Osteoblast (primary cell): ENCODE measurements around the gene FARSB. TPM values are rescaled to one million over a fixed set of nuclear protein-coding genes. Genes with fewer than 3 reads are reported as not detected.

ENCODE experiments used
- DNase-seq: peaks from one replicate; pipeline ENCODE4 v3.0.0; 2011; ENCODE audit warnings: low spot score, mixed read lengths; ENCODE audit not compliant: insufficient read length; ENCODE audit errors: missing footprints
- H2AFZ ChIP-seq: 2 replicates; pipeline ENCODE4 v1.6.0; 2011; ENCODE audit warnings: mild to moderate bottlenecking, low read length
- H3K27ac ChIP-seq: 2 replicates; pipeline ENCODE4 v1.5.1; 2011; ENCODE audit warnings: mild to moderate bottlenecking, low read depth, low read length, moderate library complexity
- H3K27me3 ChIP-seq: 2 replicates; pipeline ENCODE4 v1.6.0; 2012; ENCODE audit warnings: mild to moderate bottlenecking, control low read depth, inconsistent platforms, low read length, moderate library complexity; ENCODE audit not compliant: insufficient read depth
- H3K36me3 ChIP-seq: 2 replicates; pipeline ENCODE4 v1.5.1; 2011; ENCODE audit warnings: mild to moderate bottlenecking, low read length, control low read depth, moderate library complexity; ENCODE audit not compliant: insufficient read depth
- H3K4me1 ChIP-seq: 2 replicates; pipeline ENCODE4 v1.5.1; 2011; ENCODE audit warnings: mild to moderate bottlenecking, low read length, control low read depth, moderate library complexity; ENCODE audit not compliant: insufficient read depth
- H3K4me2 ChIP-seq: 2 replicates; pipeline ENCODE4 v1.6.0; 2011; ENCODE audit warnings: mild to moderate bottlenecking, low read length; ENCODE audit not compliant: insufficient read depth
- H3K4me3 ChIP-seq: fragments of 200-600 bp; sonication (generic); 3 replicates; pipeline ENCODE4 v1.5.1; 2012; ENCODE audit warnings: mild to moderate bottlenecking, low read length, inconsistent platforms; ENCODE audit not compliant: insufficient read depth
- H3K79me2 ChIP-seq: 2 replicates; pipeline ENCODE4 v1.6.0; 2012; ENCODE audit warnings: mild to moderate bottlenecking, low read length, control low read depth, inconsistent platforms; ENCODE audit not compliant: insufficient read depth
- H3K9me3 ChIP-seq: 2 replicates; pipeline ENCODE4 v1.5.1; 2011; ENCODE audit warnings: low read depth, low read length, control low read depth
- H4K20me1 ChIP-seq: 2 replicates; pipeline ENCODE4 v1.6.0; 2012; ENCODE audit warnings: mild to moderate bottlenecking, low read length, control low read depth; ENCODE audit not compliant: insufficient read depth
- total RNA-seq: library from RNA; depleted of rRNA; stranded (reverse); fragments of >200 nt; gene quantifications from 2 replicates; pipeline ENCODE4 v1.2.3, GENCODE V29; 2012
- TF ChIP-seq, protein P1 (sequence below): IDR thresholded peaks from 2 replicates; pipeline ENCODE4 v1.5.1; 2011; ENCODE audit warnings: mild to moderate bottlenecking, low read depth, low read length, moderate library complexity; ENCODE audit errors: extremely low read depth

Gene FARSB
- total RNA-seq, 1 donor: 15.2 TPM

DNA sequence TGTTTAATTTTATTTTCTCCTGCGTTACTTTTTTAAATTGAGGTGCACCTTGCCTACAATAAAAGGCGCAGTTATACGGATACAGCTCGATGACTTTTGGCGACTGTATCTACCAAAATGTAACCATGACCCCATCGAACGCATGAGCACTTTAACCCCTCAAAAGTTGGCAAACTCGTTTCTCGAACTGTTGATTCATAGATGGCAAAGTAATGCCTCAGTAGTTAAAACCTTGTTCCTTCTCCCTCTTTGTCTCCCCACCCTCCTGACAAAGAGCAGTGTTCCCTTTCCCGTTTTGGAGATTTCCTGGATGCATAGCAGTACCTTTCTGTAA lies 16.1 kb upstream of the FARSB start:
- Histone ChIP-seq H3K9me3 (no peaks in the 10 kb centered on the region), H2AFZ (peak overlapping the region; percentile 80), H3K4me3 (peak overlapping the region; percentile 66), H3K36me3 (no peaks in the 10 kb centered on the region), H3K4me1 (peaks cover 7% of the 10 kb centered on the region), H3K79me2 (no peaks in the 10 kb centered on the region), H3K4me2 (peak overlapping the region; percentile 83), H3K27ac (no peak overlapping the region), H3K27me3 (peaks cover 8% of the 10 kb centered on the region), H4K20me1 (no peaks in the 10 kb centered on the region)
- TF ChIP-seq, protein P1, sequence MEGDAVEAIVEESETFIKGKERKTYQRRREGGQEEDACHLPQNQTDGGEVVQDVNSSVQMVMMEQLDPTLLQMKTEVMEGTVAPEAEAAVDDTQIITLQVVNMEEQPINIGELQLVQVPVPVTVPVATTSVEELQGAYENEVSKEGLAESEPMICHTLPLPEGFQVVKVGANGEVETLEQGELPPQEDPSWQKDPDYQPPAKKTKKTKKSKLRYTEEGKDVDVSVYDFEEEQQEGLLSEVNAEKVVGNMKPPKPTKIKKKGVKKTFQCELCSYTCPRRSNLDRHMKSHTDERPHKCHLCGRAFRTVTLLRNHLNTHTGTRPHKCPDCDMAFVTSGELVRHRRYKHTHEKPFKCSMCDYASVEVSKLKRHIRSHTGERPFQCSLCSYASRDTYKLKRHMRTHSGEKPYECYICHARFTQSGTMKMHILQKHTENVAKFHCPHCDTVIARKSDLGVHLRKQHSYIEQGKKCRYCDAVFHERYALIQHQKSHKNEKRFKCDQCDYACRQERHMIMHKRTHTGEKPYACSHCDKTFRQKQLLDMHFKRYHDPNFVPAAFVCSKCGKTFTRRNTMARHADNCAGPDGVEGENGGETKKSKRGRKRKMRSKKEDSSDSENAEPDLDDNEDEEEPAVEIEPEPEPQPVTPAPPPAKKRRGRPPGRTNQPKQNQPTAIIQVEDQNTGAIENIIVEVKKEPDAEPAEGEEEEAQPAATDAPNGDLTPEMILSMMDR: no peak
- DNase-seq: no peak

DNA sequence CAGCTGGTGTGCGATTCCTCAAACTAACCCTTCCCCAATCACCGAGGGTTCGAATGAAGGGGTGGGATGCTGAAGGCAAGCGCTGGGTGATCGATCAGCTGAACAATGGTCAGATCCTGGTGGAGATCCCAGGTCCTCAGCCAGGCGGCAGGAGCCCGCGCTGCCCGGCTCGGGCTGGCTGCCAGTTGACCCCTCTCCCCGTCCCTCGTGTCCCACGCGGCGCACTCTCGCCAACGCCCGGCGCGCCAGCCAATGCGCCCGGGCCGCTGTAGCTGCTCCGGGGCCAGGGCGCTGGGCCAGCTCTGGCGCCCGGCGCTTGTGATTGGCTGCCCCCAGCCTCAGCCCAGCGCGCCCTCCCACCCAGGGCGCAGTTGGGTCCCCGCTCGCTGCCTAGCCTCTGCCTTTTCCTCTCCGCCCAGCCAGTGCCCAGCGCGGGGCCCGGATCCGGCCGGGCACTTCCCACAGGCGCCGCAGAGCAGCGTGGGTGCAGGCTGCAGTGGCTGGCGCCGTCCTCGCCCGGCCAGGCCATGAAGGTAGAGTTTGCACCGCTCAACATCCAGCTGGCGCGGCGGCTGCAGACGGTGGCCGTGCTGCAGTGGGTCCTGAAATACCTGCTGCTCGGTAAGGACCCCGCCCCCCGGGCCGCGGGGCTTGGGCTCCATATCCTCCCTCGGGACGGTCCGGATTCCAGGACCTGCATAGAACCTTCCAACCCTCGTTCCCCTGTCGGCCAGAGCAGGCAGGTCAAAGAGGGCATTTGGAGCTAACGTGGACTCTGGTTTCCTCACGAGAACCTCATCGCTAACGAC lies 15.6 kb upstream of the FARSB start, which contains the start of gene MOGAT1:
TSS of gene MOGAT1 (plus strand) at position 400 of the 809 bp plus-strand sequence. CDS start at position 528, 128 bp downstream.
- no peaks in the 10 kb centered on the region for H3K79me2 ChIP-seq
- H3K4me3 ChIP-seq: peak within 1 kb of the TSS; percentile 66
- H3K4me1 ChIP-seq: peaks cover 7% of the 10 kb centered on the region
- H4K20me1 ChIP-seq: no peaks in the 10 kb centered on the region
- TF ChIP-seq, protein P1: peak; percentile 5
- H3K36me3 ChIP-seq: no peaks in the 10 kb centered on the region
- peak within 1 kb of the TSS; percentile 83 for H3K4me2 ChIP-seq
- peaks cover 10% of the 10 kb centered on the region for H3K27me3 ChIP-seq
- peak within 1 kb of the TSS; percentile 80 for H2AFZ ChIP-seq
- no peak within 1 kb of the TSS for H3K27ac ChIP-seq
- H3K9me3 ChIP-seq: no peaks in the 10 kb centered on the region
- peak; percentile 90 for DNase-seq

DNA sequence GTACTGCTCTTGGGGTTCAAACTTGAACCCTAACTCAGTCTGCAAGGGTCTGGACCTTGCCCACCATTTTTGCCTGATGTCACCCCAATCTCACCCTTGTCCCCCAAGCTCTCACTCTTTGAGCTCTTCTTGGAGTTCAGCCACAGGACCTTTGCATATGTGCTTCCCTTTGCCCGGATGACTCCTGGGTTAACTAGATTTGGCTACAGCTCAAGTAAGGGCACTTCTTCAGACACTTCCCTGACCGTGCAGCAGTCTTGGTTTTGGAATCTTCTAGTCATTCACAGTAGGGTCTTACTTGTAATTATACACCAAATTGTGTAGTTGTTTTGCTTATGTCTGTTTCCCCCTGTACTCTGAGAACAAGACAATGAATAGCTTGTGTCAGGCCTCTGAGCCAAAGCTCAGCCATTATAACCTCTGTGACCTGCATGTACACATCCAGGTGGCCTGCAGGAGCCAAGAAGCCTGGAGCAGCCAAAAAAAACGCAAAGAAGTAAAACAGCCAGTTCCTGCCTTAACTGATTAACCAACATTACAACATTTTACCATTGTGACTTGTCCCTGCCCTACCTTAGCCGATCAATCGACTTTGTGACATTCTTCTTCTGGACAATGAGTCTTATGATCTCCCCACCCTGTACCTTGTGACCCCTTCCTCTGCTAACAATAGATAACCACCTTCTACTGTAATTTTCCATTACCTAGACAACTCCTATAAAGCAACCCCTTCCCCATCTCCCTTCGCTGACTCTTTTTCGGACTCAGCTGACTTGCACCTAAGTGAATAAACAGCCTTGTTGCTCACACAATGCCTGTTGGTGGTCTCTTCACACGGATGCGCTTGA lies 14.5 kb upstream of the FARSB start:
- H3K36me3 ChIP-seq: no peaks in the 10 kb centered on the region
- no peak for DNase-seq
- no peaks in the 10 kb centered on the region for H3K9me3 ChIP-seq
- peaks cover 10% of the 10 kb centered on the region for H3K27me3 ChIP-seq
- no peak overlapping the region for H2AFZ ChIP-seq
- no peaks in the 10 kb centered on the region for H3K79me2 ChIP-seq
- no peak overlapping the region for H3K4me3 ChIP-seq
- peaks cover 7% of the 10 kb centered on the region for H3K4me1 ChIP-seq
- TF ChIP-seq, protein P1: no peak
- no peaks in the 10 kb centered on the region for H4K20me1 ChIP-seq
- no peak overlapping the region for H3K4me2 ChIP-seq
- H3K27ac ChIP-seq: no peak overlapping the region

DNA sequence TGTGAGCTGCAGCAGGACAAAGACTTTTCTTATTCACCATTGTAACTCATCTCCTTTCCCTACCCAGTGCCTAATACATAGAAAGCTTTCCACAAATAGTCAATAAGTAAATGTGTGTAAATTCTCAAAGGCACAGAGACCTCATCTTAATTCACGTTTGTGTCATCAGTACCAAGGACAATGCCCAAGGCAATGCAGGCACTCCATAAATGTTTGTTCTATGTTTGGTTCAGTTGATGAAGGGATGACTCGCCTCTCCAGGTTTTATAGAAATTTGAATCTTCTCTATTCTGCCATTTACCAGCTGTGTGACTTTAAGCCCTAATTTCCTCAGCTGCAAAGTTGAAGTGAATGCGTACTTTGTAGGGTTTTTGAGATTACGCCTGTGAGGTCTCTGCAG lies 13.5 kb upstream of the FARSB start:
- H3K79me2 ChIP-seq: no peaks in the 10 kb centered on the region
- no peaks in the 10 kb centered on the region for H3K36me3 ChIP-seq
- H2AFZ ChIP-seq: no peak overlapping the region
- no peak for DNase-seq
- H3K9me3 ChIP-seq: no peaks in the 10 kb centered on the region
- no peak overlapping the region for H3K4me2 ChIP-seq
- H3K27me3 ChIP-seq: peaks cover 10% of the 10 kb centered on the region
- TF ChIP-seq, protein P1: no peak
- no peak overlapping the region for H3K4me3 ChIP-seq
- H3K27ac ChIP-seq: no peak overlapping the region
- peaks cover 7% of the 10 kb centered on the region for H3K4me1 ChIP-seq
- H4K20me1 ChIP-seq: no peaks in the 10 kb centered on the region
